GM12878 (cell line): Measurements from ENCODE around the gene MDC1. TPM values are rescaled to one million over a fixed set of nuclear protein-coding genes. Genes with fewer than 3 reads are reported as not detected.

Experiments
- BACH1 ChIP-seq: fragments of 450-650 bp; IDR thresholded peaks from 2 replicates; pipeline ENCODE4 v1.6.1; 2017; ENCODE audit warnings: mild to moderate bottlenecking, borderline replicate concordance
- BCL11A ChIP-seq: IDR thresholded peaks from 2 replicates; pipeline ENCODE4 v1.6.1; 2011; ENCODE audit warnings: low read depth, low read length
- CBFB ChIP-seq: IDR thresholded peaks from 2 replicates; pipeline ENCODE4 v1.6.1; 2016; ENCODE audit warnings: antibody characterized with exemption, low read depth
- CHD4 ChIP-seq: fragments of 200-600 bp; sonication (generic); IDR thresholded peaks from 2 replicates; pipeline ENCODE4 v1.6.1; 2016; ENCODE audit warnings: mild to moderate bottlenecking
- DPF2 ChIP-seq: fragments of 450-650 bp; IDR thresholded peaks from 2 replicates; pipeline ENCODE4 v1.6.1; 2017; ENCODE audit warnings: mild to moderate bottlenecking
- FOXK2 ChIP-seq: fragments of 450-650 bp; IDR thresholded peaks from 2 replicates; pipeline ENCODE4 v1.6.1; 2017; ENCODE audit warnings: mild to moderate bottlenecking, moderate library complexity
- HCFC1 ChIP-seq: fragments of 150-350 bp; IDR thresholded peaks from 2 replicates; pipeline ENCODE4 v1.6.1; 2014; ENCODE audit warnings: low read length
- HDGF ChIP-seq: fragments of 450-650 bp; IDR thresholded peaks from 2 replicates; pipeline ENCODE4 v1.6.1; 2016; ENCODE audit warnings: antibody characterized with exemption
- IKZF1 ChIP-seq: fragments of 450-650 bp; conservative IDR thresholded peaks from 2 replicates; pipeline ENCODE4 v1.6.1; 2017; ENCODE audit warnings: antibody characterized with exemption, mild to moderate bottlenecking
- IKZF2 ChIP-seq, 2 experiments: fragments of 450-650 bp; IDR thresholded peaks; 2 replicates each; pipeline ENCODE4 v1.6.1; 2017; ENCODE audit warnings: mild to moderate bottlenecking in 2 of 2, moderate library complexity in 2 of 2
- MXI1 ChIP-seq: fragments of 150-350 bp; IDR thresholded peaks from 2 replicates; pipeline ENCODE4 v1.6.1; 2011; ENCODE audit warnings: low read depth, mild to moderate bottlenecking, inconsistent platforms, low read length, improper control_type of control experiment
- POLR2AphosphoS2 ChIP-seq: IDR thresholded peaks from 2 replicates; pipeline ENCODE4 v1.6.1; 2011; ENCODE audit warnings: low read depth, mild to moderate bottlenecking, low read length, improper control_type of control experiment, moderate library complexity
- POU2F2 ChIP-seq: IDR thresholded peaks from 3 replicates; pipeline ENCODE4 v1.6.1; 2011; ENCODE audit warnings: low read depth, mild to moderate bottlenecking, low read length, borderline replicate concordance
- PRDM15 ChIP-seq: fragments of 450-650 bp; formaldehyde crosslinking; IDR thresholded peaks from 2 replicates; pipeline ENCODE4 v1.4.0; 2020; ENCODE audit warnings: mild to moderate bottlenecking, moderate library complexity
- RB1 ChIP-seq: fragments of 450-650 bp; formaldehyde crosslinking; IDR thresholded peaks from 2 replicates; pipeline ENCODE4 v1.6.1; 2017; ENCODE audit warnings: mild to moderate bottlenecking, borderline replicate concordance
- RFX5 ChIP-seq: IDR thresholded peaks from 2 replicates; pipeline ENCODE4 v1.6.1; 2011; ENCODE audit warnings: low read depth, low read length, improper control_type of control experiment
- SIX5 ChIP-seq: IDR thresholded peaks from 2 replicates; pipeline ENCODE4 v1.6.1; 2011; ENCODE audit warnings: mild to moderate bottlenecking, low read depth, low read length, moderate library complexity; ENCODE audit not compliant: severe bottlenecking
- SREBF1 ChIP-seq: IDR thresholded peaks from 2 replicates; pipeline ENCODE4 v1.6.1; 2012; ENCODE audit warnings: mild to moderate bottlenecking, low read length
- STAT1 ChIP-seq: fragments of 450-650 bp; conservative IDR thresholded peaks from 2 replicates; pipeline ENCODE4 v1.6.1; 2014; ENCODE audit warnings: antibody characterized with exemption, mild to moderate bottlenecking
- YBX1 ChIP-seq: fragments of 450-650 bp; IDR thresholded peaks from 2 replicates; pipeline ENCODE4 v1.6.1; 2016; ENCODE audit warnings: antibody characterized with exemption
- YY1 ChIP-seq: IDR thresholded peaks from 2 replicates; pipeline ENCODE4 v1.6.1; 2011; ENCODE audit warnings: low read depth, mild to moderate bottlenecking, low read length
- polyA plus RNA-seq, 11 experiments: library from polyadenylated mRNA; depleted of rRNA in 4 of 11; unstranded in 6 of 11; stranded (reverse) in 5 of 11; fragments of >200 nt; fragmentation: Nextera tagmentation in 4 of 11; fragmentation: Illumina TruSeq in 1 of 11; extraction: Ambion mirVana in 4 of 11; extraction: Trizol in 1 of 11; gene quantifications; 1 replicate in 1 of 11; 2 replicates in 10 of 11; pipeline versions ENCODE4 v1.2.1 to v1.2.3, GENCODE V29; 2011 to 2016; ENCODE audit warnings: inconsistent platforms in 2 of 11, missing spikeins in 2 of 11, low read depth in 1 of 11
- total RNA-seq, 4 experiments: library from RNA; depleted of rRNA in 3 of 4; stranded (reverse); fragments of >200 nt in 3 of 4; fragmentation: Illumina TruSeq in 1 of 4; extraction: Trizol in 1 of 4; gene quantifications; 2 replicates each; pipeline versions ENCODE4 v1.2.1 to v1.2.3, GENCODE V29; 2013 to 2021
- TF ChIP-seq, protein P1 (sequence below): fragments of 450-650 bp; IDR thresholded peaks from 2 replicates; pipeline ENCODE4 v1.6.1; 2018; ENCODE audit warnings: borderline replicate concordance, mild to moderate bottlenecking; ENCODE audit not compliant: partially characterized antibody
- TF ChIP-seq, protein P2 (sequence below): fragments of 450-650 bp; conservative IDR thresholded peaks from 2 replicates; pipeline ENCODE4 v1.6.1; 2017; ENCODE audit warnings: mild to moderate bottlenecking, moderate library complexity

MDC1 gene
- total and polyA plus RNA-seq, 10 of the 15 experiments (the other 5 are each of a cell fraction or from before 2014, with no cell fraction given) = 5.1 to 62.5 (median 22.4) TPM

- TF ChIP-seq CHD4 = no peak
- peak; percentile 29; the same call in 1 of the 3 replicates for TF ChIP-seq POU2F2
- TF ChIP-seq MXI1 = peak; percentile 59
- TF ChIP-seq IKZF1 = peak; percentile 95
- no peak for TF ChIP-seq SIX5
- TF ChIP-seq POLR2AphosphoS2 = peak; percentile 69; the same call in 1 of the 2 replicates
- TF ChIP-seq RB1 = peak; percentile 20; the same call in 1 of the 2 replicates
- TF ChIP-seq HCFC1 = 0 out of 2 replicates have a peak, but pooled peaks have one; percentile 18
- TF ChIP-seq BACH1 = 0 out of 2 replicates have a peak, but pooled peaks have one; percentile 49
- TF ChIP-seq YY1 = peak; percentile 63
- TF ChIP-seq, protein P1, sequence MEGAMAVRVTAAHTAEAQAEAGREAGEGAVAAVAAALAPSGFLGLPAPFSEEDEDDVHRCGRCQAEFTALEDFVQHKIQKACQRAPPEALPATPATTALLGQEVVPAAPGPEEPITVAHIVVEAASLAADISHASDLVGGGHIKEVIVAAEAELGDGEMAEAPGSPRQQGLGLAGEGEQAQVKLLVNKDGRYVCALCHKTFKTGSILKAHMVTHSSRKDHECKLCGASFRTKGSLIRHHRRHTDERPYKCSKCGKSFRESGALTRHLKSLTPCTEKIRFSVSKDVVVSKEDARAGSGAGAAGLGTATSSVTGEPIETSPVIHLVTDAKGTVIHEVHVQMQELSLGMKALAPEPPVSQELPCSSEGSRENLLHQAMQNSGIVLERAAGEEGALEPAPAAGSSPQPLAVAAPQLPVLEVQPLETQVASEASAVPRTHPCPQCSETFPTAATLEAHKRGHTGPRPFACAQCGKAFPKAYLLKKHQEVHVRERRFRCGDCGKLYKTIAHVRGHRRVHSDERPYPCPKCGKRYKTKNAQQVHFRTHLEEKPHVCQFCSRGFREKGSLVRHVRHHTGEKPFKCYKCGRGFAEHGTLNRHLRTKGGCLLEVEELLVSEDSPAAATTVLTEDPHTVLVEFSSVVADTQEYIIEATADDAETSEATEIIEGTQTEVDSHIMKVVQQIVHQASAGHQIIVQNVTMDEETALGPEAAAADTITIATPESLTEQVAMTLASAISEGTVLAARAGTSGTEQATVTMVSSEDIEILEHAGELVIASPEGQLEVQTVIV = peak; percentile 68
- no peak for TF ChIP-seq PRDM15 (CRISPR knock-in tag)
- no peak for TF ChIP-seq SREBF1
- 0 out of 2 replicates have a peak, but pooled peaks have one; percentile 75 for TF ChIP-seq HDGF
- peak; percentile 65 to 74 for TF ChIP-seq IKZF2 (IDR thresholded peaks at IDR 0.05)
- 0 out of 2 replicates have a peak, but pooled peaks have one; percentile 14 for TF ChIP-seq RFX5
- peak; percentile 62 for TF ChIP-seq DPF2
- TF ChIP-seq BCL11A = no peak; the same call in 1 of the 2 replicates
- TF ChIP-seq FOXK2 = 0 out of 2 replicates have a peak, but pooled peaks have one; percentile 12
- no peak for TF ChIP-seq STAT1
- no peak for TF ChIP-seq YBX1
- TF ChIP-seq CBFB = peak; percentile 14; the same call in 1 of the 2 replicates
- TF ChIP-seq, protein P2, sequence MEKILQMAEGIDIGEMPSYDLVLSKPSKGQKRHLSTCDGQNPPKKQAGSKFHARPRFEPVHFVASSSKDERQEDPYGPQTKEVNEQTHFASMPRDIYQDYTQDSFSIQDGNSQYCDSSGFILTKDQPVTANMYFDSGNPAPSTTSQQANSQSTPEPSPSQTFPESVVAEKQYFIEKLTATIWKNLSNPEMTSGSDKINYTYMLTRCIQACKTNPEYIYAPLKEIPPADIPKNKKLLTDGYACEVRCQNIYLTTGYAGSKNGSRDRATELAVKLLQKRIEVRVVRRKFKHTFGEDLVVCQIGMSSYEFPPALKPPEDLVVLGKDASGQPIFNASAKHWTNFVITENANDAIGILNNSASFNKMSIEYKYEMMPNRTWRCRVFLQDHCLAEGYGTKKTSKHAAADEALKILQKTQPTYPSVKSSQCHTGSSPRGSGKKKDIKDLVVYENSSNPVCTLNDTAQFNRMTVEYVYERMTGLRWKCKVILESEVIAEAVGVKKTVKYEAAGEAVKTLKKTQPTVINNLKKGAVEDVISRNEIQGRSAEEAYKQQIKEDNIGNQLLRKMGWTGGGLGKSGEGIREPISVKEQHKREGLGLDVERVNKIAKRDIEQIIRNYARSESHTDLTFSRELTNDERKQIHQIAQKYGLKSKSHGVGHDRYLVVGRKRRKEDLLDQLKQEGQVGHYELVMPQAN = peak; percentile 68
Measured at GRCh38 chr6:30682143-30683117, 34.7 kb downstream of the MDC1 start (continued).
